Fibroblast of lung (primary cell): ENCODE measurements around the gene DDX49.

Source experiments
- EZH2 ChIP-seq: IDR thresholded peaks from 2 replicates; pipeline ENCODE4 v1.5.1; 2012; ENCODE audit warnings: low read length, control low read depth, mild to moderate bottlenecking; ENCODE audit errors: missing control alignments
- TF ChIP-seq, protein P1 (sequence below), 2 donors: IDR thresholded peaks in 1 of 2; conservative IDR thresholded peaks in 1 of 2; 1 replicate in 1 of 2; 2 replicates in 1 of 2; pipeline ENCODE4 v1.5.1; 2011 to 2012; ENCODE audit warnings: low read length in 2 of 2, control low read depth in 1 of 2, inconsistent platforms in 1 of 2, low read depth in 1 of 2, mild to moderate bottlenecking in 1 of 2

DNA sequence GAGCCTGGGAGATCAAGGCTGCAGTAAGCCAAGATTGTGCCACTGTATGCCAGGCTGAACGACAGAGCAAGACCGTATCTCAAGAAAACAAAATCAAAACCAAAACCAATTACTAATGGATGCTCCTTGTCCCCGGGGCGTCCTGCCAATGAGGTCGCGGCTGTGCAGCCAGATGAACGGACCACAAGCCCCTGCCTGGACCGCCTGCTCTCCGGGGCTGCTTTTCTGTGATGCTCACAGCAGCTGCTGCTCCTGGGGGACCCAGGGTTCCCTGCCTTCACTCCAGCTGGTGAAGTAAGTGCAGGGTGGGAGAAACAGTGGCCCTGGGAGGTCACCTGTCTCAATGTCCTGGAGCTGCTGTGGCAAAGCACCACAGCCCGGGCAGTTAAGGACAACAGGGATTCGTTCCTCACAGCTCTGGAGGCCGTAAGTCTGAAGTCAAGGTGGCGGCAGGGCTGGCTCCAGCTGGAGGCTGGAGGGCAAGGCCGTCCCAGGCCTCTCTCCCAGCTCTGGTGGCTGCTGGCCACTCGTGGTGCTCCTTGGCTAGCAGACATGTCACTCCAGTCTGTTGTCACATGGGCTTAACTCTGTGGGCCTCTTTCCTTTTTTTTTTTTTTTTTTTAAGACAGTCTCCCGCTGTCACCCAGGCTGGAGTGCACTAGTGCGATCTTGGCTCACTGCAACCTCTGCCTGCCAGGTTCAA, 10.4 kb upstream of the DDX49 start:
- TF ChIP-seq, protein P1, sequence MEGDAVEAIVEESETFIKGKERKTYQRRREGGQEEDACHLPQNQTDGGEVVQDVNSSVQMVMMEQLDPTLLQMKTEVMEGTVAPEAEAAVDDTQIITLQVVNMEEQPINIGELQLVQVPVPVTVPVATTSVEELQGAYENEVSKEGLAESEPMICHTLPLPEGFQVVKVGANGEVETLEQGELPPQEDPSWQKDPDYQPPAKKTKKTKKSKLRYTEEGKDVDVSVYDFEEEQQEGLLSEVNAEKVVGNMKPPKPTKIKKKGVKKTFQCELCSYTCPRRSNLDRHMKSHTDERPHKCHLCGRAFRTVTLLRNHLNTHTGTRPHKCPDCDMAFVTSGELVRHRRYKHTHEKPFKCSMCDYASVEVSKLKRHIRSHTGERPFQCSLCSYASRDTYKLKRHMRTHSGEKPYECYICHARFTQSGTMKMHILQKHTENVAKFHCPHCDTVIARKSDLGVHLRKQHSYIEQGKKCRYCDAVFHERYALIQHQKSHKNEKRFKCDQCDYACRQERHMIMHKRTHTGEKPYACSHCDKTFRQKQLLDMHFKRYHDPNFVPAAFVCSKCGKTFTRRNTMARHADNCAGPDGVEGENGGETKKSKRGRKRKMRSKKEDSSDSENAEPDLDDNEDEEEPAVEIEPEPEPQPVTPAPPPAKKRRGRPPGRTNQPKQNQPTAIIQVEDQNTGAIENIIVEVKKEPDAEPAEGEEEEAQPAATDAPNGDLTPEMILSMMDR (conservative IDR thresholded peaks at IDR 0.05 in 1 of 2, IDR thresholded peaks at IDR 0.05 in 1 of 2; ENCODE audit: low read depth in 1 of 2, low read length in 2 of 2), result no peak
- no peak for TF ChIP-seq EZH2
